Ishikawa (cell line): ENCODE data around the gene TFG.

ENCODE experiments used
- CREB1 ChIP-seq: IDR thresholded peaks from 2 replicates; pipeline ENCODE4 v1.6.1; 2012; ENCODE audit warnings: low read depth
- EGR1 ChIP-seq: IDR thresholded peaks from 2 replicates; pipeline ENCODE4 v1.6.1; 2012
- EP300 ChIP-seq: IDR thresholded peaks from 2 replicates; pipeline ENCODE4 v1.6.1; 2012; ENCODE audit warnings: borderline replicate concordance
- RAD21 ChIP-seq: IDR thresholded peaks from 2 replicates; pipeline ENCODE4 v1.6.1; 2012; ENCODE audit warnings: low read depth
- TAF1 ChIP-seq: IDR thresholded peaks from 2 replicates; pipeline ENCODE4 v1.6.1; 2012; ENCODE audit warnings: low read depth, mild to moderate bottlenecking
- YY1 ChIP-seq: IDR thresholded peaks from 2 replicates; pipeline ENCODE4 v1.6.1; 2012; ENCODE audit warnings: low read depth
- TF ChIP-seq, protein P1 (sequence below): IDR thresholded peaks from 2 replicates; pipeline ENCODE4 v1.6.1; 2012; ENCODE audit warnings: low read depth, mild to moderate bottlenecking
- TF ChIP-seq, protein P2 (sequence below): IDR thresholded peaks from 2 replicates; pipeline ENCODE4 v1.6.1; 2012

DNA sequence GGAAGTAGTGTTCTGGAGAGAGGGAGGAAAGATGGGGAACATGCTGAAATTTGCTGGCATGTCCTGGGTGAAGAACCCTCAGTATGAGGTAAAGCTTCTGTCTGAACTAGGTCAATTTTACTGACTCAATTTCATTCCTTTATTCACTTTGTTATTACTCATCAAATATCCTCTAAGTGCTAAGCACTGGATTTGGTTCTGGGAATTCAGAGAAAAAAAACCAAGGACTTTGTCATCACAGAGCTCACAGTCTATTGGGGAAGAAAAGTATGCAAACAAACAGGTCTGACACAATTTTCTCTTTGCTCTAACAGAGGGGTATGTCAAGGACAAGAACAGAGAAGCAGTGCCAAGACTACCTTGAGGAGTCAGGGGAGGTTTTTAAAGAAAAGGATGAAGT lies 68.0 kb downstream of the TFG start:
- TF ChIP-seq TAF1 (no peak), CREB1 (no peak), YY1 (no peak), RAD21 (no peak), EP300 (no peak), EGR1 (no peak)
- TF ChIP-seq, protein P1, sequence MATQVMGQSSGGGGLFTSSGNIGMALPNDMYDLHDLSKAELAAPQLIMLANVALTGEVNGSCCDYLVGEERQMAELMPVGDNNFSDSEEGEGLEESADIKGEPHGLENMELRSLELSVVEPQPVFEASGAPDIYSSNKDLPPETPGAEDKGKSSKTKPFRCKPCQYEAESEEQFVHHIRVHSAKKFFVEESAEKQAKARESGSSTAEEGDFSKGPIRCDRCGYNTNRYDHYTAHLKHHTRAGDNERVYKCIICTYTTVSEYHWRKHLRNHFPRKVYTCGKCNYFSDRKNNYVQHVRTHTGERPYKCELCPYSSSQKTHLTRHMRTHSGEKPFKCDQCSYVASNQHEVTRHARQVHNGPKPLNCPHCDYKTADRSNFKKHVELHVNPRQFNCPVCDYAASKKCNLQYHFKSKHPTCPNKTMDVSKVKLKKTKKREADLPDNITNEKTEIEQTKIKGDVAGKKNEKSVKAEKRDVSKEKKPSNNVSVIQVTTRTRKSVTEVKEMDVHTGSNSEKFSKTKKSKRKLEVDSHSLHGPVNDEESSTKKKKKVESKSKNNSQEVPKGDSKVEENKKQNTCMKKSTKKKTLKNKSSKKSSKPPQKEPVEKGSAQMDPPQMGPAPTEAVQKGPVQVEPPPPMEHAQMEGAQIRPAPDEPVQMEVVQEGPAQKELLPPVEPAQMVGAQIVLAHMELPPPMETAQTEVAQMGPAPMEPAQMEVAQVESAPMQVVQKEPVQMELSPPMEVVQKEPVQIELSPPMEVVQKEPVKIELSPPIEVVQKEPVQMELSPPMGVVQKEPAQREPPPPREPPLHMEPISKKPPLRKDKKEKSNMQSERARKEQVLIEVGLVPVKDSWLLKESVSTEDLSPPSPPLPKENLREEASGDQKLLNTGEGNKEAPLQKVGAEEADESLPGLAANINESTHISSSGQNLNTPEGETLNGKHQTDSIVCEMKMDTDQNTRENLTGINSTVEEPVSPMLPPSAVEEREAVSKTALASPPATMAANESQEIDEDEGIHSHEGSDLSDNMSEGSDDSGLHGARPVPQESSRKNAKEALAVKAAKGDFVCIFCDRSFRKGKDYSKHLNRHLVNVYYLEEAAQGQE = no peak
- TF ChIP-seq, protein P2, sequence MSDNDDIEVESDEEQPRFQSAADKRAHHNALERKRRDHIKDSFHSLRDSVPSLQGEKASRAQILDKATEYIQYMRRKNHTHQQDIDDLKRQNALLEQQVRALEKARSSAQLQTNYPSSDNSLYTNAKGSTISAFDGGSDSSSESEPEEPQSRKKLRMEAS = no peak
